ENCODE measurements around the gene GATC. TPM values are rescaled to one million over a fixed set of nuclear protein-coding genes. Genes with fewer than 3 reads are reported as not detected.

The GATC gene
- total RNA-seq, 3 donors from 2014 or later: 47.6 to 58.0 (median 55.1) TPM

GRCh38 chr12:120453060-120453750 lies 7.0 kb downstream of the GATC start:
- peaks cover 11% of the 10 kb centered on the region for H3K36me3 Mint-ChIP-seq (ENCODE audit: insufficient read depth)
- ATAC-seq: no peak
- H3K9me3 Mint-ChIP-seq: no peaks in the 10 kb centered on the region
- H3K4me3 Mint-ChIP-seq: no peak overlapping the region
- peaks cover 12% of the 10 kb centered on the region for H3K4me1 Mint-ChIP-seq (ENCODE audit: low read depth)
- H3K27me3 Mint-ChIP-seq (ENCODE audit: low read depth): no peaks in the 10 kb centered on the region
- DNase-seq: no peak

- no peaks in the 10 kb centered on the region for H3K27me3 Mint-ChIP-seq (ENCODE audit: low read depth)
- peaks cover 15% of the 10 kb centered on the region for H3K36me3 Mint-ChIP-seq (ENCODE audit: insufficient read depth)
- peak; percentile 85 to 96 for ATAC-seq
- DNase-seq: no peak
- no peak overlapping the region for H3K4me3 Mint-ChIP-seq
- no peaks in the 10 kb centered on the region for H3K9me3 Mint-ChIP-seq
- peaks cover 12% of the 10 kb centered on the region for H3K4me1 Mint-ChIP-seq (ENCODE audit: low read depth)
Observed at GRCh38 chr12:120453977-120454376, 7.7 kb downstream of the GATC start.

GRCh38 chr12:120455302-120455701 lies 9.1 kb downstream of the GATC start:
- peaks cover 26% of the 10 kb centered on the region for H3K36me3 Mint-ChIP-seq (ENCODE audit: insufficient read depth)
- H3K27me3 Mint-ChIP-seq (ENCODE audit: low read depth): no peaks in the 10 kb centered on the region
- no peaks in the 10 kb centered on the region for H3K9me3 Mint-ChIP-seq
- H3K4me3 Mint-ChIP-seq: no peak overlapping the region
- peaks cover 7% of the 10 kb centered on the region for H3K4me1 Mint-ChIP-seq (ENCODE audit: low read depth)
- DNase-seq (no peak), ATAC-seq (no peak)

- Mint-ChIP-seq H3K4me3 (no peak overlapping the region), H3K36me3 (ENCODE audit: insufficient read depth) (peaks cover 30% of the 10 kb centered on the region), H3K27me3 (ENCODE audit: low read depth) (no peaks in the 10 kb centered on the region), H3K9me3 (no peaks in the 10 kb centered on the region), H3K4me1 (ENCODE audit: low read depth) (peaks cover 7% of the 10 kb centered on the region)
- ATAC-seq: no peak
- no peak for DNase-seq
Observed at GRCh38 chr12:120457133-120457532, 10.9 kb downstream of the GATC start.

GRCh38 chr12:120460157-120460556 lies 13.9 kb downstream of the GATC start:
- Mint-ChIP-seq H3K36me3 (ENCODE audit: insufficient read depth) (peaks cover 45% of the 10 kb centered on the region), H3K4me1 (ENCODE audit: low read depth) (no peaks in the 10 kb centered on the region), H3K9me3 (no peaks in the 10 kb centered on the region), H3K27me3 (ENCODE audit: low read depth) (no peaks in the 10 kb centered on the region), H3K4me3 (no peak overlapping the region)
- DNase-seq (no peak), ATAC-seq (no peak)

GRCh38 chr12:120462099-120462640 lies 15.9 kb downstream of the GATC start:
- H3K36me3 Mint-ChIP-seq (ENCODE audit: insufficient read depth): peaks cover 47% of the 10 kb centered on the region
- H3K4me3 Mint-ChIP-seq: no peak overlapping the region
- ATAC-seq: no peak
- no peak for DNase-seq
- H3K4me1 Mint-ChIP-seq (ENCODE audit: low read depth): peaks cover 17% of the 10 kb centered on the region
- no peaks in the 10 kb centered on the region for H3K27me3 Mint-ChIP-seq (ENCODE audit: low read depth)
- no peaks in the 10 kb centered on the region for H3K9me3 Mint-ChIP-seq

- H3K4me1 Mint-ChIP-seq (ENCODE audit: low read depth): peaks cover 27% of the 10 kb centered on the region
- H3K36me3 Mint-ChIP-seq (ENCODE audit: insufficient read depth): peaks cover 47% of the 10 kb centered on the region
- no peaks in the 10 kb centered on the region for H3K27me3 Mint-ChIP-seq (ENCODE audit: low read depth)
- H3K9me3 Mint-ChIP-seq: no peaks in the 10 kb centered on the region
- no peak overlapping the region for H3K4me3 Mint-ChIP-seq
- ATAC-seq: no peak
- DNase-seq: no peak
Observed at GRCh38 chr12:120463712-120464111, 17.5 kb downstream of the GATC start.

GRCh38 chr12:120465756-120466155 lies 19.5 kb downstream of the GATC start:
- DNase-seq: no peak
- Mint-ChIP-seq H3K4me3 (no peak overlapping the region), H3K27me3 (ENCODE audit: low read depth) (no peaks in the 10 kb centered on the region), H3K9me3 (no peaks in the 10 kb centered on the region), H3K4me1 (ENCODE audit: low read depth) (peaks cover 31% of the 10 kb centered on the region), H3K36me3 (ENCODE audit: insufficient read depth) (peaks cover 34% of the 10 kb centered on the region)
- ATAC-seq: no peak

GRCh38 chr12:120466560-120467315 lies 20.5 kb downstream of the GATC start:
- DNase-seq (peak; percentile 24), ATAC-seq (no peak)
- H3K9me3 Mint-ChIP-seq: no peaks in the 10 kb centered on the region
- peaks cover 31% of the 10 kb centered on the region for H3K4me1 Mint-ChIP-seq (ENCODE audit: low read depth)
- peaks cover 30% of the 10 kb centered on the region for H3K36me3 Mint-ChIP-seq (ENCODE audit: insufficient read depth)
- no peaks in the 10 kb centered on the region for H3K27me3 Mint-ChIP-seq (ENCODE audit: low read depth)
- H3K4me3 Mint-ChIP-seq: no peak overlapping the region

GRCh38 chr12:120467439-120467838 lies 21.2 kb downstream of the GATC start:
- peaks cover 32% of the 10 kb centered on the region for H3K4me1 Mint-ChIP-seq (ENCODE audit: low read depth)
- H3K9me3 Mint-ChIP-seq: no peaks in the 10 kb centered on the region
- DNase-seq (no peak), ATAC-seq (no peak)
- peak overlapping the region; percentile 92 for H3K4me3 Mint-ChIP-seq
- no peaks in the 10 kb centered on the region for H3K27me3 Mint-ChIP-seq (ENCODE audit: low read depth)
- peaks cover 27% of the 10 kb centered on the region for H3K36me3 Mint-ChIP-seq (ENCODE audit: insufficient read depth)

- peak overlapping the region; percentile 92 for H3K4me3 Mint-ChIP-seq
- H3K27me3 Mint-ChIP-seq (ENCODE audit: low read depth): no peaks in the 10 kb centered on the region
- DNase-seq (no peak), ATAC-seq (no peak)
- H3K9me3 Mint-ChIP-seq: no peaks in the 10 kb centered on the region
- H3K4me1 Mint-ChIP-seq (ENCODE audit: low read depth): peaks cover 36% of the 10 kb centered on the region
- peaks cover 28% of the 10 kb centered on the region for H3K36me3 Mint-ChIP-seq (ENCODE audit: insufficient read depth)
Observed at GRCh38 chr12:120468325-120468820, 22.1 kb downstream of the GATC start.

- Mint-ChIP-seq H3K36me3 (ENCODE audit: insufficient read depth) (peaks cover 23% of the 10 kb centered on the region), H3K4me3 (peak overlapping the region; percentile 92), H3K27me3 (ENCODE audit: low read depth) (peaks cover 2% of the 10 kb centered on the region), H3K9me3 (no peaks in the 10 kb centered on the region), H3K4me1 (ENCODE audit: low read depth) (peaks cover 36% of the 10 kb centered on the region)
- ATAC-seq (peak; percentile 48 to 54), DNase-seq (peak; percentile 57)
Observed at GRCh38 chr12:120468821-120469449, 22.7 kb downstream of the GATC start.

GRCh38 chr12:120469450-120470149 lies 23.4 kb downstream of the GATC start, which contains the start of gene SRSF9:
TSS of gene SRSF9 (minus strand) at chr12:120469748. CDS start at chr12:120469609, 139 bp downstream.
- Mint-ChIP-seq H3K27me3 (ENCODE audit: low read depth) (peaks cover 2% of the 10 kb centered on the region), H3K4me3 (peak within 1 kb of the TSS; percentile 92), H3K4me1 (ENCODE audit: low read depth) (peaks cover 36% of the 10 kb centered on the region), H3K36me3 (ENCODE audit: insufficient read depth) (peaks cover 16% of the 10 kb centered on the region), H3K9me3 (no peaks in the 10 kb centered on the region)
- ATAC-seq (peak; percentile 95), DNase-seq (peak; percentile 96)

All from activated T-cell treated with anti-CD3 and anti-CD28 coated beads, Interleukin-2, amount 50 U/mL, for 4 hours (primary cell).